T-helper 2 cell (primary cell): ENCODE measurements around the gene HYCC1.
"Not testable (repeated sequence)": the region's sequence is repeated elsewhere in the genome, so short reads cannot be mapped to it uniquely, and the experiment has no call there.

ENCODE experiments used
- DNase-seq, 5 experiments: peaks; one replicate each; pipeline versions ENCODE4 v3.0.0 to v3.0.0-alpha.2; 2012 to 2022

Gene HYCC1

DNA sequence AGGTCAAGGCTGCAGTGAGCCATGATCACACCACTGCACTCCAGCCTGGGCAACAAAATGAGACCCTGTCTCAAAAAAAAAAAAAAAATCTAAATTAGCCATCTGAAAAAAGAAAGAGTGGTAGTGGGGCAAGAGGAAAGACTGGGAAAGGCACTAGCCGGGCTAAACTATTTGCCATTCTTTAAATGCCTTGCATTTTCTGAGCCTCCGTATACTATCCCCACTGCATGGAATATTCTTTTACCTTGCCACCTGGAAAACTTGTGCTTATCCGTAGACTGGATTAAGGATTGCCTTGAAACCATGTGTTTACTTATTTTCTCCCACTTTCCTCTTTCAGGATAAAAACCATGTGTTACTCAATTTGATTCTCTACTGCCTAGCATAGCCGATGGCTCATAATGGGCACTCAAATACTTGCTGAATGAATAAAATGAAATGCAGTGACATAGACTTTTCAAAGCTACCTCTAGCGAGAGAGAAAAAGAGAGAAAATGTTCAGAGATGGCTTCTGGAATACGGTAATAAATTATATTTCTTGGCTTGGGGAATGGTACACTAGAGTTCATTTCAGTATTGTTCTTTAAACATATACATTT is 30.6 kb downstream of the HYCC1 start:
- no peak for DNase-seq

GRCh38 chr7:22980422-22980821 is 33.5 kb downstream of the HYCC1 start:
- no peak for DNase-seq

GRCh38 chr7:22979861-22980260 is 34.1 kb downstream of the HYCC1 start:
- DNase-seq: no peak

GRCh38 chr7:22979251-22979650 is 34.7 kb downstream of the HYCC1 start:
- DNase-seq: no peak

- not testable (repeated sequence) for DNase-seq
Observed at GRCh38 chr7:22974636-22975035, 39.3 kb downstream of the HYCC1 start.

DNA sequence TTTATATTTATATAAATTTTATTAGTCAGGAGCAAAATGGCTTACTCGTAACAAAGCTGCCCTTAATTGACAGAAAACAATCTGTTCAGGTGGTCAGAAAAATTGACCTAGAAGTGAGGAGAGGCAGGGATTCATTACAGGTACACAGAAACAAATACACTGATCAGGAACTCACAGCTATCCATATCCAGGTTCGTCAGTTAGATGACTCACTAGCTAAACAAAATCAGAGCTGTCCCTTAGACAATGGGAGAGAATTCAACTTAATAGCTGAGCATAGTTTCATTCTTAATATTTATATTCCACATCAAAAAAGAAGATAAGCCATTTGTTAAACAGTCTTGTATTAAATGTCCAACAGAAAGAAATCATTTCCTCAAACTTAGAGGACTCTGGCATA is 41.7 kb downstream of the HYCC1 start:
- DNase-seq: no peak

DNA sequence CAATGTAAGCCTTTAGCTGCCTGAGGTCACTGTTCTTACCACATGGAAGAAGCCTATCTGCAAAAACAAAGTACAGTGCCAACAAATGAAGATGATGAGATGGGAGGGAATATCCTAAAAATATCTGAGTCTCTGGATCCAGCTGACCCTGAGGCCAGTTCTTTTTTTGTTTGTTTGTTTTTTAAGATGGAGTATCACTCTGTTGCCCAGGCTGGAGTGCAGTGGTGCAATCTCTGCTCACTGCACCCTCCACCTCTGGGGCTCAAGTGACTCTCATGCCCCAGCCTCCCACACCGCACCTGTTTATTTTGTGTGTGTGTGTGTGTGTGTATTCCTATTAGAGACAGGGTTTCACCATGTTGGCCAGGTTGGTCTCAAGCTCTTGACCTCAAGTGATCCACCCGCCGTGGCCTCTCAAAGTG is 44.9 kb downstream of the HYCC1 start:
- DNase-seq: no peak
